Upper lobe of left lung (tissue), 4 donors: Measurements from ENCODE around the gene HSD17B10.

Source experiments
- CTCF ChIP-seq, 6 experiments: fragments of 450-650 bp in 4 of 6; fragments of 200-600 bp in 2 of 6; sonication (generic) in 2 of 6; IDR thresholded peaks; one replicate each; pipeline ENCODE4 v1.5.1; 2016 to 2019; ENCODE audit warnings: antibody characterized with exemption in 6 of 6
- EP300 ChIP-seq, 4 donors: sonication (generic); formaldehyde crosslinking; IDR thresholded peaks; one replicate each; pipeline ENCODE4 v1.5.1; 2017; ENCODE audit warnings: antibody characterized with exemption in 4 of 4, control low read depth in 2 of 4
- POLR2A ChIP-seq, 4 donors: fragments of 450-650 bp; IDR thresholded peaks; one replicate each; pipeline ENCODE4 v1.5.1; 2016 to 2017; ENCODE audit warnings: antibody characterized with exemption in 4 of 4, mild to moderate bottlenecking in 2 of 4
- POLR2AphosphoS5 ChIP-seq, 2 donors: sonication (generic); formaldehyde crosslinking; IDR thresholded peaks; one replicate each; pipeline ENCODE4 v1.5.1; 2017; ENCODE audit warnings: antibody characterized with exemption in 2 of 2

DNA sequence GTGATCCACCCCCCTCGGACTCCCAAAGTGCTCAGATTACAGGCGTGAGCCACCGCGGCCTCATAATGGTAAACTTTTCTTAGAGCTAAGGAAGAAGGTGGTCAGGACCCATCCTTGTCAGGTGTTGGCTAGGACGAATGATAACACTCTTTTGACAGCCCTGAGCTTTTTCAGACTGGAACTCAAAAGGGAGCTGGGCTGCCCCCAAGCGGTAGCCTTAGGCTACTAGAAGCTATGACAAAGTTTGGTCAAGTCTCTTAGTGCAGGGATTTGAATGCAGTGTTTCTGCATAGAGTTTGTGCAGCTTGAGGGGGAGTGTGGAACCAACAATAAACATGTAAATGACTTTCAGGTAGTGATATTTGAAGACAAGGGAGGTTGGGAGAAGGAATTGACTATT lies 11.8 kb upstream of the HSD17B10 start:
- peak; percentile 13 to 44 (median 40) for TF ChIP-seq CTCF (IDR thresholded peaks at IDR 0.05)
- no peak for TF ChIP-seq POLR2A (IDR thresholded peaks at IDR 0.05)
- no peak for TF ChIP-seq EP300 (IDR thresholded peaks at IDR 0.05)
- no peak for TF ChIP-seq POLR2AphosphoS5 (IDR thresholded peaks at IDR 0.05)
